ENCODE measurements around the gene FKBP3.

FKBP3 gene

GRCh38 chr14:45114327-45114726, 20.0 kb downstream of the FKBP3 start:
- no peak overlapping the region for H3K4me3 ChIP-seq (ENCODE audit: low read length)
- no peak for TF ChIP-seq CTCF (conservative IDR thresholded peaks at IDR 0.05; ENCODE audit: low read depth, low read length)
- no peak for DNase-seq (ENCODE audit: low read depth)

- no peak for DNase-seq (ENCODE audit: low read depth)
- no peak for TF ChIP-seq CTCF (conservative IDR thresholded peaks at IDR 0.05; ENCODE audit: low read depth, low read length)
- no peak overlapping the region for H3K4me3 ChIP-seq (ENCODE audit: low read length)
These were observed 21.1 kb downstream of the FKBP3 start for GRCh38 chr14:45112896-45113781.

GRCh38 chr14:45104561-45104960, 29.7 kb downstream of the FKBP3 start:
- no peak overlapping the region for H3K4me3 ChIP-seq (ENCODE audit: low read length)
- TF ChIP-seq CTCF (conservative IDR thresholded peaks at IDR 0.05; ENCODE audit: low read depth, low read length) = no peak
- DNase-seq (ENCODE audit: low read depth) = no peak

GRCh38 chr14:45103806-45104205, 30.5 kb downstream of the FKBP3 start:
- no peak overlapping the region for H3K4me3 ChIP-seq (ENCODE audit: low read length)
- no peak for TF ChIP-seq CTCF (conservative IDR thresholded peaks at IDR 0.05; ENCODE audit: low read depth, low read length)
- no peak for DNase-seq (ENCODE audit: low read depth)

- H3K4me3 ChIP-seq (ENCODE audit: low read length) = no peak overlapping the region
- no peak for DNase-seq (ENCODE audit: low read depth)
- TF ChIP-seq CTCF (conservative IDR thresholded peaks at IDR 0.05; ENCODE audit: low read depth, low read length) = no peak
These were observed 38.1 kb downstream of the FKBP3 start for GRCh38 chr14:45096218-45096617.

GRCh38 chr14:45095143-45095542, 39.1 kb downstream of the FKBP3 start:
- no peak overlapping the region for H3K4me3 ChIP-seq (ENCODE audit: low read length)
- DNase-seq (ENCODE audit: low read depth) = no peak
- TF ChIP-seq CTCF (conservative IDR thresholded peaks at IDR 0.05; ENCODE audit: low read depth, low read length) = no peak

GRCh38 chr14:45094275-45094674, 40.0 kb downstream of the FKBP3 start:
- TF ChIP-seq CTCF (conservative IDR thresholded peaks at IDR 0.05; ENCODE audit: low read depth, low read length) = no peak
- DNase-seq (ENCODE audit: low read depth) = no peak
- H3K4me3 ChIP-seq (ENCODE audit: low read length) = no peak overlapping the region
